OCI-LY3 (cell line): ENCODE results near the gene LCE1F.

ENCODE experiments used
- CTCF ChIP-seq: fragments of 200-600, 300-600 bp; sonication (generic); IDR thresholded peaks from 2 replicates; pipeline ENCODE4 v1.5.1; 2014; ENCODE audit warnings: antibody characterized with exemption, low read length, low read depth
- EZH2phosphoT487 ChIP-seq: fragments of 200-600 bp; shearing (Covaris generic); IDR thresholded peaks from 2 replicates; pipeline ENCODE4 v1.6.1; 2018; ENCODE audit warnings: antibody characterized with exemption, mixed run types, low read depth

- TF ChIP-seq CTCF (no peak), EZH2phosphoT487 (no peak)
These were observed 31.6 kb downstream of the LCE1F start, which contains the start of gene LCE1C for GRCh38 chr1:152806576-152806975.
